HG03095 (cell line): ENCODE data around the gene RAD52.

Experiments used
- ATAC-seq: cut with Tn5 transposase; IDR thresholded peaks from one replicate; pipeline ENCODE4 v1.9.1; 2021; ENCODE audit warnings: moderate library complexity; ENCODE audit not compliant: unreplicated experiment

RAD52 gene

GRCh38 chr12:916240-916639, 33.3 kb downstream of the RAD52 start:
- ATAC-seq = no peak

GRCh38 chr12:915090-915489, 34.4 kb downstream of the RAD52 start:
- ATAC-seq = no peak

- no peak for ATAC-seq
These were observed 35.4 kb downstream of the RAD52 start for GRCh38 chr12:913919-914698.

- no peak for ATAC-seq
These were observed 36.8 kb downstream of the RAD52 start for GRCh38 chr12:912466-913235.

GRCh38 chr12:911191-911826, 38.2 kb downstream of the RAD52 start:
- no peak for ATAC-seq

GRCh38 chr12:910416-910815, 39.1 kb downstream of the RAD52 start:
- ATAC-seq = no peak

GRCh38 chr12:909861-910260, 39.6 kb downstream of the RAD52 start:
- no peak for ATAC-seq

GRCh38 chr12:907413-908185, 41.9 kb downstream of the RAD52 start:
- ATAC-seq = no peak

- ATAC-seq = no peak
These were observed 43.4 kb downstream of the RAD52 start for GRCh38 chr12:906062-906585.

GRCh38 chr12:905261-906031, 44.0 kb downstream of the RAD52 start:
- no peak for ATAC-seq

- no peak for ATAC-seq
These were observed 45.5 kb downstream of the RAD52 start for GRCh38 chr12:904010-904414.

GRCh38 chr12:903055-903454, 46.4 kb downstream of the RAD52 start:
- no peak for ATAC-seq

- ATAC-seq = no peak
These were observed 46.9 kb downstream of the RAD52 start for GRCh38 chr12:902581-902980.

- ATAC-seq = no peak
These were observed 52.1 kb downstream of the RAD52 start for GRCh38 chr12:897386-897785.

GRCh38 chr12:896031-896430, 53.5 kb downstream of the RAD52 start:
- no peak for ATAC-seq

GRCh38 chr12:894226-894625, 55.3 kb downstream of the RAD52 start:
- no peak for ATAC-seq

- no peak for ATAC-seq
These were observed 63.3 kb downstream of the RAD52 start for GRCh38 chr12:886206-886605.

- ATAC-seq = no peak
These were observed 63.8 kb downstream of the RAD52 start for GRCh38 chr12:885701-886100.

GRCh38 chr12:884746-885414, 64.6 kb downstream of the RAD52 start:
- no peak for ATAC-seq

- no peak for ATAC-seq
These were observed 68.8 kb downstream of the RAD52 start for GRCh38 chr12:880656-881055.
